Stimulated activated CD8-positive, alpha-beta memory T cell treated with anti-CD3 and anti-CD28 coated beads, Interleukin-4, amount 100 ng/mL, for 24 hours (primary cell): Measurements from ENCODE around the gene MOAP1.
"Not testable (repeated sequence)": the region's sequence is repeated elsewhere in the genome, so short reads cannot be mapped to it uniquely, and the experiment has no call there.

Experiments used
- DNase-seq: peaks from one replicate; pipeline ENCODE4 v3.0.0-alpha.2; 2020; ENCODE audit warnings: low read depth

Gene MOAP1

DNA sequence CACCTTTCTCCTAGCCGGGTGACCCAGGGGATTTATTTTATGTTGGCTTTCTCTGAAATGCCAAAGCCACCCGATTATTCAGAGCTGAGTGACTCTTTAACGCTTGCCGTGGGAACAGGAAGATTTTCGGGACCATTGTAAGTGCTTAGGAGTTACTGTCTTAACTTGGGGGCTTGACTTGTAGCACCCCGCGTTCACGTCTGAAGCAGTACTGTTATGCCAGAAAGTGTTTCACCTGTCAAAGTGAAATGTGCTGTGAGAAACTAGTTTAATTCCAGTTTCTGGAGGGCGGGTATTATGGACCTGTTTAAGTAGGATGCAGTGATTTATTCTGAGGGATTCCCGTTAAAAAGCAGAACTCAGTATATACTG, 638 bp upstream of the MOAP1 start:
- no peak for DNase-seq

DNA sequence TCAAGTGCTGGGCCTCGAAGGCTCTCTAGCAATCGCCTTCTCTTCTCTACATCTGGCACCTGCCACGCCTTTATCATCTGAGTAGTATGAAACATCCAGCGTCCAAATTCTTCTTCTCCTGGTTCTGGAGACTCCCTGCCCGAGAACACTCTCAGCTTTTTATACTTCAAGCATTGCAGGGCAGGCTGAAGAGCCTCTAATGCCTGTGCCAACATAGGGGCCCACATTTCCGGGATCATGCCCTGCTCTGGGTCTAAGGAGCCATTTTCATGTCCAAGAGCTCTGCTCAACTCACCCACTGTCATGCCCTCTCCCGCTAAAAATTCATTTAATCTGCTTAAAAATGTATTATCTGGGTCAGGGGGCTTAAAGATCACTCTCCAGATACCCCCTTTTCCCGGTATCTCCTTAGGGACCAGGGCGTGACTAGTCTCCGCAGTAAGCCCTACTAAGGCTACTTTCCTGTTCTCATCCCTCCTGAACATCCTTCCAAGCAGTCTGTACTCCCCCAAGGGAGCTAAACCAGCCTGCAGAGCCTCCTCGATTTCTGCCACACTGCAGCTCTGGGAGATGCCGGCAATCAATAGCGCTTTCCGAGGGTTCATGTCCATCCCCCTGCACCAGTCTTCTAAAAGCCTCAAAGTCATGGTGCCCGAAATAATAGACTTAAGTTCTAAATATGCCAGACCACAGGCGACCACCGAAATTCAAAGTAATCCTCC, 940 bp downstream of the MOAP1 start:
- DNase-seq: no peak

DNA sequence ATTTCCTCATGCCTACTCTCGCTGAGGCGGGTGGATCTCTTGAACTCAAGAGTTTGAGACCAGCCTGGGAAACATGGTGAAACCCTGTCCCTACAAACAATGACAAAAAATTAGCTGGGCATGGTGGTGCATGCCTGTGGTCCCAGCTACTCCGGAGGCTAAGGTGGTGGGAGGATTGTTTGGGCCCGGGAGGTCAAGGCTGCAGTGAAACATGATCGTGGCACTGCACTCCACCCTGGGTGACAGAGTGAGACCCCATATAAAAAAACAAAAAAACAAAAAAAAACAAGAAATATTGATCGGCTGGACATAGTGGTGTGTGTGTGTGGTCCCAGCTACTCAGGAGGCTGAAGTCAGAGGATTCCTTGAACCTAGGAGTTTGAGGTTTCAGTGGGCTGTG, 9.2 kb downstream of the MOAP1 start:
- DNase-seq: no peak

DNA sequence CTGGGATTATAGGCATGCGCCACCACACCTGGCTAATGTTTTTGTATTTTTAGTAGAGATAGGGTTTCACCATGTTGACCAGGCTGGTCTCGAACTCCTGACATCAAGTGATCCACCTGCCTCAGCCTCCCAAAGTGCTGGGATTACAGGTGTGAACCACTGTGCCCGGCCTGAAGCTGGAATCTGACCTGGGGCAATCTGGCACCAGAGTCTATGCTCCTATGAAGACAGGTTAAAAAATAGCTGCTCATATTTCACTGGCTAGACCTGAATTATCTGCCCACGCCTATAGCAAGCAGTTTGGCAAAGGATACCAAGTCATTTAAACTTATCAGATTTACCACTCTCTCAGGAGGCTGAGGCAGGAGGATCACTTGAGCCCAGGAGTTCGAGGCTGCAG, 10.0 kb downstream of the MOAP1 start:
- DNase-seq: not testable (repeated sequence)

DNA sequence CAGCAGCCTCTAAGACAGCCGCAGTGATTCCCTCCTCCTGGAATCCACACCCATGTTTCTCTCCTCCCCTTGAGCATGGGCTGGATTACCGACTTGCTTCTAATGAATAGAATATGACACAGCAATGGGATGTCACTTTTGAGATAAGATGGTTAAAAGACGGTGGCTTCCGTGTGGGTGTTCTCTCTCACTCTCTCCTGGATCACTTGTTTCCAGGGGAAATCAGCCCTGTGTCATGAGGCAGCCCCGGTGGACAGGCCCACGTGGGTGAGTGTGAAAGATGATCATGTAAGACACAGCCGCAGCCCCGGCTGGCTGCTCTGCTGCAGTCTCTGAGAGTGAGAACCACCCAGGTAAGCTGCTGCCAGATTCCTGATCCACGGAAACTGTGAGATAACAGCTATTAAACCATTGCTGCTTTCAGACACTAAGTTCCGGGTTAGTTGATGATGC, 10.7 kb downstream of the MOAP1 start:
- no peak for DNase-seq

DNA sequence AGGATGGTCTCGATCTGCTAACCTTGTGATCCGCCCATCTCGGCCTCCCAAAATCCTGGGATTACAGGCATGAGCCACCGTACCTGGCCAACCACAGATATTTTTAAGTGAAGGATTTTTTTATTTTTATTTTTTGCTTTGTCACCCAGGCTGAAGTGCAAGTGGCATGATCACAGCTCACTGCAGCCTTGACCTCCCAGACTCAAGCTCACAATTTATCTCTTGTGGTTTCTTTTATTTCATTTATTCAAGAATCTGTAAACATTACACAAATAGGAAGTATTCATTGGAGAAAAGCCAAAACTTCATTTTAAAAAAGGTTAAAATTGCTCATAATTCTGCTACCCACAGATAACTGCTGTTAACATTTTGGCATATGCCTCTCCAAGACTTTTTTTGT, 13.3 kb downstream of the MOAP1 start:
- DNase-seq: no peak

DNA sequence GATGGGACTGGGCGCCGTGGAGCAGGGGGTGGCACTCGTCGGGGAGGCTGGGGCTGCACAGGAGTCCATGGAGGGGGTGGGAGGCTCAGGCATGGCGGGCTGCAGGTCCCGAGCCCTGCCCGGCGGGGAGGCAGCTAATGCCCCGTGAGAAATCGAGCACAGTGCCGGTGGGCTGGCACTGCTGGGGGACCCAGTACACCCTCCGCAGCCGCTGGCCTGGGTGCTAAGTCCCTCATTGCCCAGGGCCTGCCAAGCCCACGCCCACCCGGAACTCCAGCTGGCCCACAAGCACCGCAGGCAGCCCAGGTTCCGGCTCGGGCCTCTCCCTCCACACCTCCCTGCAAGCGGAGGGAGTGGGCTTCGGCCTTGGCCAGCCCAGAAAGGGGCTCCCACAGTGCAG, 14.6 kb downstream of the MOAP1 start:
- DNase-seq: not testable (repeated sequence)

DNA sequence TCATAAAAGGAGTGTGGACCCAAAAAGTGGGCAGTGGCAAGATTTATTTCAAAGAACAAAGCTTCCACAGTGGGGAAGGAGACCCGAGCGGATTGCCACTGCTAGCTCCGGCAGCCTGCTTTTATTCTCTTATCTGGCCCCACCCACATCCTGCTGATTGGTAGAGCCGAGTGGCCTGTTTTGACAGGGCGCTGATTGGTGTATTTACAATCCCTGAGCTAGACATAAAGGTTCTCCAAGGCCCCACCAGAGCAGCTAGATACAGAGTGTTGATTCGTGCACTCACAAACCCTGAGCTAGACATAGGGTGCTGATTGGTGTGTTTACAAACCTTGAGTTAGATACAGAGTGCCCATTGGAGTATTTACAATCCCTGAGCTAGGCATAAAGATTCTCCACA, 15.1 kb downstream of the MOAP1 start:
- not testable (repeated sequence) for DNase-seq

DNA sequence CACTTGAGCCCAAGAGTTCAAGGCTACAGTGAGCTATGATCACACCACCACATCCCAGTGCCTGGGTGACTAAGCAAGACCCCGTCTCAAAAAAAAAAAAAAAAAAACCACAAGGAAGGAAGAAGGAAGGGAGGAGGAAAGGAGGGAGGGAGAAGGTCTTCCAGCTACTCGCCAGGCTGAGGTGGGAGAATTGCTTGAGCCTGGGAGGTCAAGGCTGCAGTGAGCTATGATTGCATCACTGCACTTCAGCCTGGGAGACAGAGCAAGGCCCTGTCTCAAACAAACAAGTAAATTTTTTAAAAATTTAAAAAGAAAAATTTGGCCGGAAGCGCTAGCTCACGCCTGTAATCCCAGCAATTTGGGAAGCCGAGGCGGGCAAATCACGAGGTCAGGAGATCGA, 16.1 kb downstream of the MOAP1 start:
- not testable (repeated sequence) for DNase-seq

DNA sequence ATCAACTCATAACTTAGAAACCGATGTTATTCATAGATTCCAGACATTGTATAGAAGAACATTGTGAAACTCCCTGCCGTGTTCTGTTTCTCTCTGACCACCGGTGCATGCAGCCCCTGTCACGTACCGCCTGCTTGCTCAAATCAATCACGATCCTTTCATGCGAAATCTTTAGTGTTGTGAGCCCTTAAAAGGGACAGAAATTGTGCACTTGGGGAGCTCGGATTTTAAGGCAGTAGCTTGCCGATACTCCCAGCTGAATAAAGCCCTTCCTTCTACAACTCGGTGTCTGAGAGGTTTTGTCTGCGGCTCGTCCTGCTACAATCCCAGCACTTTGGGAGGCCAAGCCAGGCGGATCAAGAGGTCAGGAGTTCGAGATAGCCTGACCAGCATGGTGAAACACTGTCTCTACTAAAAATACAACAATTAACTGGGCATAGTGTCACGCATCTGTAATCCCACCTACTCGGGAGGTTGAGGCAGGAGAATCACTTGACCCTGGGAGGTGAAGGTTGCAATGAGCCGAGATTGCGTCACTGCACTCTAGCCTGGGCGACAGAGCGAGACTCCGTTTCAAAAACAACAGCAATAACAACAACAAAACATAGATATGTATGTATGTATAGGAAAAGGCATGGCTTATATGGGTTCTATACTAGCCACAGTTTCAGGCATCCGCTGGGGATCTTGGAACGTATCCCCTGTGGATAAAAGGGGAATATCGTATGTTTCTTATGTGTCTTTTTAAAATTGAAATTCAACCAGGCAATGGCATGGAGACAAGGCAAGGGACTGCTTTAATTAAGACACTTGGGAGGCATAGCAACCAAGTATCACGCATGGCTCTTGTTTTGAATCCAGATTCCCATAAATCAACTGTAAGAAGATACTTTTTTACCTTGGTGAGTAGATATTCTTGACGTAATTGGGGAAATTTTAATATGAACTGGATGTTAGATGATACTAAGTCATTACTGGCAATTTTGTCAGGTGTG, 19.1 kb downstream of the MOAP1 start:
- not testable (repeated sequence) for DNase-seq

DNA sequence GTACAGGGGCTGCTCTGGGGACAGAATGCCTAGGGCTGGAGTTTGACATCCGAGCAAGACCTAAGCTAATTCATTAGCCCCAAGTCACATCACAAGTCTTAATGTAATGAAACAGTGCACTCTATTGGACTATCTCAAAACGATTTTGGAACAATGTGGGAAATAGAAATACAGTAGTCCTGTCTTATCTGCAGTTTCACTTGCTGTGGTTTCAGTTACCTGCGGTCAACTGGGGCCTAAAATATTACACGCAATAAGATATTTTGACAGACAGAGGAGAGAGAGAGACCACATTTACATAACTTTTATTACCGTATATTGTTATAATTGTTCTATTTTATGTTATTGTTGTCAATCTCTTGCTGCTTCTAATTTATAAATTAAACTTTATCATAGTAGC, 21.1 kb downstream of the MOAP1 start:
- no peak for DNase-seq

DNA sequence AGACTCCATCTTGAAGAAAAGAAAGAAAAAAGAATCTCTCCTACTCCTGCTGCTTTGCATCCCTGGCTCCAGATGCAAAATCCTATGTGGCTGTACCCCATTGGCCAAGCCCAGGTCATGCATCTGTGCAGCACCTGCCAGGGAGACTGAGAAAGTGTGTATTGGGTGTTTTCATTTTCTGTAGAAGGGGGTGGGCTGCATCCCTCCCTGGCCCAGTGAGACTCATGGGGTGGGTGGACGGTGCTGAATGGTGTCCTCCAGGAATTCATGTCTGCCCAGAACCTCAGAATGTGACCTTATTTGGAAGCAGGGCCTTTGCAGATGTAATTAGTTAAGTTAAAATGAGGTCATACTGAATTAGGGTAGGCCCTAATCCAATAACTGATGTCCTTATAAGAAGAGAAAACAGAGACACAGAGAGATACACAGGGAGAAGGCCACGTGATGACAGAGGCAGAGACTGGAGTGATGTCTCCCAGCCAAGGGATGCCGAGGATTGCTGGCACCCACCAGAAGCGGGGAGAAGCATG, 23.2 kb downstream of the MOAP1 start:
- DNase-seq: no peak

DNA sequence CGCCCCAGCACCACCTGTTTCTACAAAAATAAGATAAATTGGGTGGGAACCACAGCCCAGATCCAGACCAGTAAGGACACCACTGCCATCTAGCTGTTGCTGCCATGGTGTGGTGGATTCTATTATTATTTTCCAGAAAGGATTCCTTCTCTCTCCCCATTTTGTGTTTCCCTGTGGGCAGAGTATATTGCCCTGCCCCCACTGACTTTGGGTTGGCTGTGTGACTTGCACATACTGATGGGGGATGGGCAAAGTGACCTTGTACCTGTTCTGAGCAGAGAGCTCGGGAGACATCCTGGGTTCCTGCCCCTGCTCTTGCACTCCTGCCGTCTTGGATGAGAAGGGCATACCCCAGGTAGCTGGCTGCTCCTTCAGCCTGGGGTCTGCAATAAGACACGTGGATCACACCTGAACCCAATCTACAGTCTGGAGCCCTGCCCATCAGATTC, 24.3 kb downstream of the MOAP1 start:
- no peak for DNase-seq

DNA sequence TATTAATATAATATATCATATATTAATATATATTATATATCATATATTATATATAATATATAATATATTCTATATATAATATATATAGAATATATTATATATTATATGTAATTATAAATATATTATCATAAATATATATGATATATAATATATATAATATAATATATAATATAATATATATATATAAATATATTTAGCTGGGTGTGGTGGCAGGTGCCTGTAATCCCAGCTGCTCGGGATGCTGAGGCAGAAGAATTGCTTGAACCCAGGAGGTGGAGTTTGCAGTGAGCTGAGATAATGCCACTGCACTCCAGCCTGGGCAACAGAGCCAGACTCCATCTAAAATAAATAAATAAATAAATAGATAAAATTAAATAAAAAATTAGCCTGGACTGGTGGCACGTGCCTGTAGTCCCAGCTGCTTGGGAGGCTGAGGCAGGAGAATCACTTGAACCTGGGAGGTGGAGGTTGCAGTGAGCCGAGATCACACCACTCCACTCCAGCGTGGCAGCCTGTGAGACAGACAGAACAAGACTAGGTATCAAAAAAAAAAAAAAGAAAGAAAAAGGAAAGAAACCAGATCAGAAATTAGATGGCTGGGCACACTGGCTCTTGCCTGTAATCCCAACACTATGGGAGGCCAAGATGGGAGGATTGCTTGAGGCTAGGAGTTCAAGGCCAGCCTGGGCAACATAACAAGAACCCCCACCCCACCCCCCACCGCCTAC, 24.9 kb downstream of the MOAP1 start:
- not testable (repeated sequence) for DNase-seq

DNA sequence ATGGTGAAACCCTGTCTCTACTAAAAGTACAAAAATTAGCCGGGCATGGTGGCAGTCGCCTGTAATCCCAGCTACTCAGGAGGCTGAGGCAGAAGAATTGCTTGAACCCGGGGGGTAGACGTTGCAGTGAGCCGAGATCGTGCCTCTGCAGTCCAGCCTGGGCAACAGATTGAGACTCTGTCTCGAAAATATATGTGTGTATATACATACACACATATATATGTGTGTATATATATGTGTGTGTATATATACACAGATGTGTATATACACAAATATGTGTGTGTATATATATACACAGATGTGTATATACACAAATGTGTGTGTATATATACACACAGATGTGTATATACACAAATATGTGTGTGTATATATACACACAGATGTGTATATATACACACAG, 26.3 kb downstream of the MOAP1 start:
- not testable (repeated sequence) for DNase-seq

DNA sequence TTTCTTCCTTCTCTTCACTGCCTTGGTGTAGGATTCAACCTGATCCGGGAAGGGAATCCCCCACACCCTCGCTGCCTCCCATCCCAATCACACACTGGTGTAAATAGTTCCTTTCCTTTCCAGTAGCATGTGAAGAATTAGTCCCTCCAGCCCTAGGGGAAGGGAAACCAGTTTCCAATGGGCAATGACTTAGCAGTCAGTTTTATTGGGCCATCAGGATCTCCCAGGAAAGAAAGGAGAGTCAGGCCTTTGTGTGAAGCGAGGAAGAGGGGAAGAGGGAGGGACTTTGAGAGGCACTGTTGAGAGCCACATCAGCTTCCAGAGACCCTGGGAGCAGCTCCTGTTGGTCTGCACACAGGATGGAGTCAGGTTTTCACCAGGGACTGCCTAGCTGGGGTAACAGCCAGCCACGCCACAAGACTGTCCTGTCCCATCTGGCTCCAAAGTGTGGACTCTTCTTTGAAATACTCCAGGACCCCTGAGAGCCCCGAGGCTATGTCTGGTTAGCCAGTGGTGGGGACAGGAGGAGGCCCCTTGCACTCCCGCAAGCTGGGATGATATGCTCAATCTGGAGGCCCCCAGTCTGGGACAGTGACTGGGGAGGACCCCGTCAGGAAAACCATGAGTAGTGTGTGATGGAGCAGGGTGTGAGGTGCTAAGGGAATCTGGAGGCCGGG, 27.9 kb downstream of the MOAP1 start:
- DNase-seq: no peak

DNA sequence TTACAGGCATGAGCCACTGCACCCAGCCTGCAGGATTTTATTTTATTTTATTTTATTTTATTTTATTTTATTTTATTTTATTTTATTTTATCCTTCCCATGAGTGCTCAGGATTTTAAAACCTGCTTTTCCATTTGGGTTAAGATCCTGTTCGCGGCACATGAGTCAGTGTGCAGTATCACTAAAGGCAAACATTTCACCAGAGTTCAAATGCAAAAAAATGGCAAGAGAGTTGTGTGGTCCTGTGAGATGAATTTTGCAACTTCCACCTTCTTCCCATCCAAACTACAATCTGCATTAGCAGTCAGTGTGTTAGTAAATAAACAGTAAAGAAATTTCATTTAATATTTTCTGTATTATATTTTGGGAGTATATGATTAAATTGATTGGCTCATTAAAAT, 29.0 kb downstream of the MOAP1 start:
- no peak for DNase-seq

DNA sequence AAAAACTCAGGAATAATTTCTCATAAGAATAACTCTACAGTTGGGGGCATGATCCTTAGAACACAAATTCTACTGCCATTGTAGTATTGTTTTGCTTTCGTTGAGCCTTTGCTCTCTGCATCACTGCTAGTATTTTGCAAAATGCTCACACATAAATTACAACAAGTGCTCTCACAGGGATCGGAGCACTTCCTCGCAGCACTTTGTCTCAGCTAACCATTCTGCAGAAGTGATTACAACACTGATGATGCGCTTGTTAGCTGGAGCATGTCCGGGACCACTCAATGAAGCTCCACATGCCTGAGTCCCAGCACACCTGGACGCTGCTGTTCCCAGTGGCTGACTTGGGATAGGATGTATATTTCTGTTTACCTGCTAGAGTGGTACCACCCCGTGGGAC, 31.6 kb downstream of the MOAP1 start:
- DNase-seq: no peak

DNA sequence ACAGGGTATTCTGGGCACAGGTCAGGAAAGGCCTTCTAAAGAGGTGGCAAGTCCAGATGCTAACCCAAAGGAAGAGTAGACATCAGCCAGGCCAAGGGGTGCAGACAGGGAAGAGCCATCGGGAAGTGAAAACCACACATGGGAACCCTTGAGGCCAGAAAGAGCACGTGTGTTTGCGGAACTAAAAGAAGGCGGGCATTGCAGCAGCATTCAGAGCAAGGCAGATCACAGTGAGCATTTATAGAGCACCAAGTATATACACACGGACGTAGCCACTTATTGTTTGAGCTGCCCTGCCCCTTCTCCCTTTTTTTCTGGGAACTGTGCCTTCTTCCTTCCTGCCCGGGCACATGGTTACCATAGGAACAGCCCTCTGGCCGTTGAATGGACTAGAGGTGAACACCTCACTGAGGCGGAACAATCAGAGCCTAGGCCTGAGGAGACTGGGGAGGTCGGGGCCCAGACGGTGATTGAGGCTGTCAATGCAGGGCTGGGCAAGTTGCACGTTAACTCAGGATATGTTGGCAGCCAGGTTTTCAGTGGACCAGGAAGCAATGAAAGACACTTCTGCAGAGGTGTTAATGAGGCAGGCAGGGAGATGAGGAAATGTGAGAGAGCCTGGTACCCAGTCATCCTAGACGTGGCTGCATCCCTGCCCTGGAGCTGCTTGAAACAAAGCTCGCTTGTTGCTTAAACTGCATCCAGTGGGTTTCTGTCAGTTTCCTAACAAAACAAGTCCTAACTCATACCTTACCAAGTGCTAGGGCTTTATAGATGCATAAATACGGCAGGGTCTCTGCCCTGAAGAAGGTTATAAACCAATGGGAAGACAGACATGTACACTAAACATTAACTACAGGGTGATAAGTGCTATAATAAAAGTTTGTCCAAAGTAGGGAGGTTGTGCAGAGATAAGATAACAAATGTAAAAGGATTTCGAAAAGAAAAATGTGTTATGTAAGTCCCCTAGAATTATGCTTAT, 34.2 kb downstream of the MOAP1 start:
- no peak for DNase-seq

DNA sequence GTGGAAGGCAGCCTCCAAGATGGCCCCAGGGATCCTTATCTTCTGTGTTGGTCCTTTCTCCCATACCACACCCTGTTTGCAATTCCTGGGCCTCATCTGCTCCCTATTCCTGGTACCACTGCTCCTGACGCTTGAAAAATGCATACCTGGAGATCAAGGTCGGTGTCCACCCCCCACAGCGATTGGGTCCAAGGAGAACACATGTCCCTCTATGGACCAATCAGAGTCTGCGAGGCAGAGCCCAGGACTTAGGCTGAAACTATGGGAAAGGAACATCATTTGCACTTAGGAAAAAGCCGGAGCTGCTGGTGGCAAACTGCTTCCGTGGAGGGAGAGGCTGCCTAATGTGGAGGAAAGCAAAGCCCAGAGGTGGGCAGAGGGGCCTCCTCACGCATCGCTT, 35.7 kb downstream of the MOAP1 start:
- no peak for DNase-seq
